Stimulated activated naive CD8-positive, alpha-beta T cell treated with anti-CD3 and anti-CD28 coated beads, Interleukin-15, Interleukin-2, amounts not matched to agents 100 U/mL and 50 U/mL, for 24 hours (primary cell): ENCODE data around the gene SLC30A9.

ENCODE experiments used
- ATAC-seq: fragments of 150-1000 bp; cut with Tn5 transposase; one replicate; pipeline ENCODE4 v1.10.0; 2021
- DNase-seq: peaks from one replicate; pipeline ENCODE4 v3.0.0; 2021

The SLC30A9 gene

GRCh38 chr4:41999321-41999720 lies 9.0 kb downstream of the SLC30A9 start:
- no peak for DNase-seq

DNA sequence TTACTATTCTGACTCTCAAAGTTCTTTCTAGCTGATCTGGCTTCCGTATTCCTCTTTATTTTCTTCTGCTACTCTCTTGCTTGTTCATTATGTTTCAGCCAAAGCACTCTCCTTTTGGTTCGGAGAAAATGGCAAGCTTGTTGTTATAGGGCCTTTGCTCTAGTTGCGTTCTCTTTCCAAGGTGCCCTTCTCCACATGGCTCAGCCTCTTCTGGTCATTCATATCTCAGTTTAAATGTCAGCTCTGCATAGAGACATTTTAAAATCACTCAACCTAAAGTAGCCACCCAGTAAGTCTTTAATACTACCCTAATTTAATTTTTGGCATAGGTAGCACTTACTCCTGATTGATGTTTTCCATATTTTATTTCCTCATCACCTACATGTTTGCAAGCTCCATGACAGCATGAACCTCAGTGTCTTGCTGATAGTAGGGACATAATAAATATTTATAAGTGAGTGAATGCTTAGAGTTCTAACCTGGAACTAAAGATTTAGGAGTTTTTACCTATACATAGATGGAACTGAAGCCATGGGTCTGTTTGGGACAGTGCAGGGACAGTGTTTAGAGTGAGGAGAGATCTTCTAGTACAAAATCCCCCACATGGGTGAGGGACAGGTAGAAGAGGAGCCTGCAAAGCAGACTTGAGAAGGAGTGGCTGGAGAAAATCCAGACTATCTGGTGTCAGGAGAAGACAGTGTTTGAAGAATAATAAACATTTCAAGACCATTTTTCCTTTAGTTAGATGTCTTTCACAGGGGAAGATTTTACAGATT lies 17.9 kb downstream of the SLC30A9 start:
- no peak for DNase-seq
- ATAC-seq = no peak

More at GRCh38 chr4:41999321-41999720, 9.0 kb downstream of the SLC30A9 start:
- no peak for ATAC-seq

DNA sequence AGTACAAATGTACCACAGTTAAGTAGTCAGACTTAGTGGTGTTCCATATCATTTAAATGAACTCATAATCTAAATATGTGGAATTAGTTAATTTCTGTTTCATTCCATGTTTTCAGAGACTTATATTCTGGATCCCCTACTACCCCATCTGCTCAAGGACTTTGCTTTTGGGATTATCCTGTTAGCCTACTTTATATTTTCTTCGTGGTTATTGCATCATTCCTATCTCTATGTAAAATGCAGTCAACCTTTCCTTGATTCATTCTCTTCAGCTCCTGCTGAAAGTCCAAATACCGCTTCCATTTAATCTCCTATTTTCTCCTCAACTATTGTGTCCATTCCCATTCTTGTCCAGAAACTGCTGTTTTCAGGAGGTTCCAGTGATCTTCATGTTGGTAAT lies 25.1 kb downstream of the SLC30A9 start:
- DNase-seq = no peak
- ATAC-seq = no peak

DNA sequence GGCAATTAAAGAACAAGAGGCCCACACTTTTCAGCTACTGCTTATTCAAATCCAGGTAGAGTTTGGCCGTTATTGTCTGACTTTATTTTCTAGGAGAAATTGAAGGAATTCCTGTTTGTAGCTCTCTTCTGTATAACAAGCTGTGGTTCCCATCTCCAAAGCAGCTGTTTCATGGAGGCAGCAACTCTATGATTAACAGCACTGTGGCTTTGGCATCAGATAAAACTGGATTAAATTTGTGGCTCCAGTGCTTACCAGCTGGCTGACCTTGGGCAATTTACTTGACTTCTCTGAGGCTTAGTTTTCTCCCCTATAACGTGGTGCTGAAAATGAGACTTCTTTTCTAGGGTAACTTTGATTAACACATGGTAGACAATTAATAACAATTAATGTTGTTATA lies 28.1 kb downstream of the SLC30A9 start:
- ATAC-seq (no peak), DNase-seq (no peak)

DNA sequence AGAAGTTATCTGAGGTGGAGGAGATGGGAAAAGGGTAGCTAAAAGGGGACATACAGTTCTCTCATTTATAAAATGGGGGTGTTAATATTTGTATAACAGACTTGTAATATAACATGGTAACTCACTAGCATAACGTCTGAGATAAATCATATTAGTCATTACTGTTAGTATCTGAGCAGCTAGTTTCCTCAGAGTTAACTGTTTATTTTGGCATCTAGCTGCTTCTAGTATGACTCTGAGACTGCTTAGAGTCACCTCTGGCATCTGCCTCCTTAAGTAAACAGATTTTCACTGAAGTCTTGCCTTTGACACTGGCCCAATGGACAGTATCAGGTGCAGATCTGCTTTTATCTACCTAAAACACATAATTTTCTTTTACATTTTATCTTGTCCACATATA lies 58.1 kb downstream of the SLC30A9 start:
- ATAC-seq (no peak), DNase-seq (no peak)

- ATAC-seq (no peak), DNase-seq (no peak)
Measured at GRCh38 chr4:42050516-42051249, 60.4 kb downstream of the SLC30A9 start.

GRCh38 chr4:42066402-42066801 lies 76.1 kb downstream of the SLC30A9 start:
- ATAC-seq (no peak), DNase-seq (no peak)

DNA sequence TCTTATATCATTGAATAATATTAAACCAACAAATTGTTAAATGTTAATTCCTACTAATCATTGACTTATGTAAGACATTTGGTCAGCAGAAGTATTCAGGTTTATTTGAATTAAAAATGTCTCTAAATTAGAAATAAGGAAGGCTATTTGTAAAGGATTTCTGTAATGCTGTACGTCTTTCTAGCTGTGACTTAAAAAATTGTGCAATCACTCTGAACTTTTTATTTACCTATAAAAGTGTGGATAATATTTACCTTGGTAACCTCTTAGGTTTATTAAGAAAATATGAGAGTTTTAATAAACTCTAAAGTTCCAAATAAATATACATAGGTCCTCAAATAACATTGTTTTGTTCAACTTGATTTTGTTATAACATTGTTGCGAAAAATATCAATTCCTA lies 76.9 kb downstream of the SLC30A9 start:
- ATAC-seq = no peak
- no peak for DNase-seq

DNA sequence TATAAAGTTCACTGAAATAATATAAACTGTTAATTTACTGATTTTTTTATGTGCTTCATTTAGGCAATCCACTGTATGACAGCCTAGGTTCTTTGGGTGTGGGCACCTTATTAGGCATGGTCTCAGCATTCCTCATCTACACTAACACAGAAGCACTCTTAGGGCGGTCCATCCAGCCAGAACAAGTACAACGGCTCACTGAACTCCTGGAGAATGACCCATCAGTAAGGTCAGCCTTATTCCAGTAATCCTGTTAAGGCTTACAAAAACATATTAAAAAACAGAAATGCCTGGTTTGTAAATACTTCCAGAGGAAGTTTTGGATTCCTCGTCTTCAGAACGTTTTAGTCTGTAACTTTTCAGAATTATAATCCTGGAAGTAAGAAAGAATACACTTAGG lies 80.1 kb downstream of the SLC30A9 start:
- ATAC-seq (no peak), DNase-seq (no peak)

GRCh38 chr4:42074294-42074693 lies 84.0 kb downstream of the SLC30A9 start:
- no peak for DNase-seq
- ATAC-seq = no peak

GRCh38 chr4:42078184-42078801 lies 88.0 kb downstream of the SLC30A9 start:
- no peak for DNase-seq
- no peak for ATAC-seq

DNA sequence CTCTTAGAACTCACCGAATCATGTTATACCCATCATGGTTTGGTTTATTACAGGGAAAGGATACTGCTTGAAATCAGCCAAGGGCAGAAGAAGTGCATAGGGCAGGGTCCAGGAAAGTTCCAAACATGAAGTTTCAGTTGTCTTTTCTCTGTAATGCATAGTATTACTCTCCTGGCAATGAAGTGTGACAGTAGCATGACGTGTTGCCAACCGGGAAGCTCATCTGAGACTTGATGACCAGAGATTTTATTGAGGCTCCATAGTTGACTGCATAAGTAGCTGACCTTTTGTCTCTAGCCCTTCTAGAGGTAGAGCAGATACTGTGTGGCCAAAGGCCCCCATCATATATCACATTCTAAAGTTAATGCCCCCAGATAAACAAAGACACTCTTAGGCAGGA lies 90.0 kb downstream of the SLC30A9 start:
- DNase-seq (no peak), ATAC-seq (no peak)

DNA sequence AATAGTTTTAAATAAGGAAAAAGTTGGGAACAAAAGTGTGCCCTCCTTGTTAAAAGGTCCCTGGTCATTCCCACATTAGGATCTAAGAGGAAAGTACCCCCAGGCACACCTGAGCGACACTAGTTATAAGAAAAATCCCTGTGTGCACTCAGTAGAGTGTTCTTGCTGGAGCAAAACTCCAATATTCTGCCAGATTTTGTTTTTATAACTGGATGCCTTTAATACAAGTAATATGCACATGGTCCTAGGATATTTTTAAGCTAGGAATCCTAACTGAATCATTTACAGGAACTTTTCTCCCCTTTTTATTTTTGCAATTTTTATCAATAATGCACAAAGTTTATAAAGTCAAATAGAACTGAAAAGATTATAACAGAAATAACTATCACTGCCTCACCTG lies 93.5 kb downstream of the SLC30A9 start:
- no peak for DNase-seq
- no peak for ATAC-seq

DNA sequence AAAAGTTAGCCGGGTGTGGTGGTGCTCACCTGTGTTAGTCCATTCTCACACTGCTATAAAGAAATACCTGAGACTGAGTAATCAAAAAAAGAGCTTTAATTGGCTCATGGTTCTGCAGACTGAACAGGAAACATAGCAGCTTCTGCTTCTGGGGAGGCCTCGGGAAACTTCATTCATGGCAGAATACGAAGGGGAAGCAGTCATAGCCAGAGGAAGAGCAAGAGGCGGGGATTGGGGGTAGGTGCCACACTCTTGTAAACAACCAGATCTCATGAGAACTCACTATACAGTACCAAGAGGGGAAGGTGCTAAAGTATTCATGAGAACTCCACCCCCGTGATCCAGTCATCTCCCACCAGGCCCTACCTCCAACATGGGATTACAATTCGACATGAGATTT lies 98.1 kb downstream of the SLC30A9 start:
- DNase-seq (no peak), ATAC-seq (no peak)

GRCh38 chr4:42101446-42101975 lies 111.2 kb downstream of the SLC30A9 start:
- ATAC-seq (no peak), DNase-seq (no peak)

GRCh38 chr4:42104521-42104920 lies 114.2 kb downstream of the SLC30A9 start:
- DNase-seq (no peak), ATAC-seq (no peak)

DNA sequence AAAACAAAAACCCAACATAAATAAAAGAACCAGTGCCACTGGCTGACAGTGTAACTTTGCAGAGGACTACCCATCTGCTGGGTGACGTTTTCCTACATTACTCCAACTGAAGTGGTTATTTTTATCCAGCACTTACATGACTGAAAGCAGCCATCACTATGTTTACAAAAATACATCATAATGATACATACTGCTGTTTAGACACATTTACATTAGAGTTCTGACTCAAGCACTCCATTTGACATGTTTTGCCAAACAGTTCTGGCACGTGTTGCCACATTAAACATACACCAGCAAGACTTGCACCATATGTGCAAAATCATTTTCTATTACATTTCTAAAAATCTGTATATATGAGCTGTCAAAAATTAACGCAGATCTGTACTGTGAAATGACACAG lies 122.5 kb downstream of the SLC30A9 start:
- DNase-seq (no peak), ATAC-seq (no peak)

GRCh38 chr4:42119886-42120285 lies 129.6 kb downstream of the SLC30A9 start:
- ATAC-seq (no peak), DNase-seq (no peak)

- ATAC-seq (no peak), DNase-seq (no peak)
Measured at GRCh38 chr4:42122237-42122636, 131.9 kb downstream of the SLC30A9 start.

- no peak for DNase-seq
- ATAC-seq = no peak
Measured at GRCh38 chr4:42123071-42123644, 132.8 kb downstream of the SLC30A9 start.

DNA sequence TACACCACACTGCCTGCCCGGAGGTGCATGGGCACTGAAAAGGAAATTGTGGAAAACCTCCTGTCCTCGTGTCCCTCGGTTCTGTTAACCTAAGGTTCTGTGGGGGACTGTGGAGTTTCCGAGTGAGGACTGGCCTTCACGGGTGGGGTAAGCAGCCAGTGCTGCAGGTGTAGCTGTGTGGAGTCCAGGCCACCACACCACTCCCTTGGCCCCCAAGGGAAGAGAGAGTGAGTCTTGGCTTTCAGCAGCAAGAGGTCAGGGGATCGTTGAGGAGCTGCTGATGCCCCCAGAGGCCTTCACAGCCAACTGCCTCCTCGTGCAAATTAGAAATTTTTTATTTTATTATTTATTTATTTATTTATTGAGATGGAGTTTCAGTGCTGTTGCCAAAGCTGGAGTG lies 141.8 kb downstream of the SLC30A9 start:
- DNase-seq (no peak), ATAC-seq (no peak)

- no peak for ATAC-seq
- no peak for DNase-seq
Measured at GRCh38 chr4:42133006-42133405, 142.7 kb downstream of the SLC30A9 start.

DNA sequence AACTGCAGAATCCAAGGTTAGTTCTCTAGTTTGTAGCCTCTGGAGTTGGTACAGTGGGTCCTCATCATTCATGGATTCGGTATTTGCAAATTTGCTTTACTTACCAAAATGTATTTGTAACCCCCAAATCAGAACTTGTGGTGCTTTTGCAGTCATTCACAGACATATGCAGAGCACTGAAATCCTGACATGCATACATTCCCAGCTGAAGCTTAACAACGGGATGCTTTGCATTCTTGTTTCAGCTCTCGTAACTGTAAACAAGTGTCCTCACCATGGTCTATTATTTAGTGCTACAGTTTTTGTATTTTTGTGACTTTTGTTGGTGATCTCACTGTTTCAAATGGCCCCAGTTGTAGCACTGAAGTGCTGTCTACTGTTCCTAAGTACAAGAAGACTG lies 146.0 kb downstream of the SLC30A9 start:
- no peak for ATAC-seq
- no peak for DNase-seq
